ENCODE results near the gene AGPS.

GRCh38 chr2:177344316-177344715 is 48.3 kb upstream of the AGPS start:
- TF ChIP-seq, protein P1, sequence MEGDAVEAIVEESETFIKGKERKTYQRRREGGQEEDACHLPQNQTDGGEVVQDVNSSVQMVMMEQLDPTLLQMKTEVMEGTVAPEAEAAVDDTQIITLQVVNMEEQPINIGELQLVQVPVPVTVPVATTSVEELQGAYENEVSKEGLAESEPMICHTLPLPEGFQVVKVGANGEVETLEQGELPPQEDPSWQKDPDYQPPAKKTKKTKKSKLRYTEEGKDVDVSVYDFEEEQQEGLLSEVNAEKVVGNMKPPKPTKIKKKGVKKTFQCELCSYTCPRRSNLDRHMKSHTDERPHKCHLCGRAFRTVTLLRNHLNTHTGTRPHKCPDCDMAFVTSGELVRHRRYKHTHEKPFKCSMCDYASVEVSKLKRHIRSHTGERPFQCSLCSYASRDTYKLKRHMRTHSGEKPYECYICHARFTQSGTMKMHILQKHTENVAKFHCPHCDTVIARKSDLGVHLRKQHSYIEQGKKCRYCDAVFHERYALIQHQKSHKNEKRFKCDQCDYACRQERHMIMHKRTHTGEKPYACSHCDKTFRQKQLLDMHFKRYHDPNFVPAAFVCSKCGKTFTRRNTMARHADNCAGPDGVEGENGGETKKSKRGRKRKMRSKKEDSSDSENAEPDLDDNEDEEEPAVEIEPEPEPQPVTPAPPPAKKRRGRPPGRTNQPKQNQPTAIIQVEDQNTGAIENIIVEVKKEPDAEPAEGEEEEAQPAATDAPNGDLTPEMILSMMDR (IDR thresholded peaks at IDR 0.05): no peak
- no peak for TF ChIP-seq POLR2A (IDR thresholded peaks at IDR 0.05)
